Measurements from ENCODE around the gene CACTIN. TPM values are rescaled to one million over a fixed set of nuclear protein-coding genes. Genes with fewer than 3 reads are reported as not detected.

CACTIN gene
- total RNA-seq, 1 experiment from 2014 or later, result 18.6 TPM

GRCh38 chr19:3573858-3574637 lies 52.5 kb downstream of the CACTIN start:
- no peak for TF ChIP-seq EZH2 (IDR thresholded peaks at IDR 0.05; ENCODE audit: low read depth)
- peak; percentile 83 to 91 for DNase-seq
- Histone ChIP-seq H3K27ac (no peak overlapping the region), H4K20me1 (ENCODE audit: insufficient read depth) (peaks cover 10% of the 10 kb centered on the region), H3F3A (ENCODE audit: insufficient read depth, low read depth) (no peaks in the 10 kb centered on the region; the same call in 1 of the 2 replicates), H3K27me3 (ENCODE audit: insufficient read depth, low read depth) (no peaks in the 10 kb centered on the region), H3K4me1 (replicated peaks; ENCODE audit: insufficient read depth) (peaks cover 6% of the 10 kb centered on the region; the same call in 1 of the 2 replicates), H3K9me2 (ENCODE audit: insufficient read depth) (no peaks in the 10 kb centered on the region), H3K4me3 (peak overlapping the region; percentile 85; the same call in 1 of the 2 replicates), H3K4me2 (peak overlapping the region; percentile 79), H3K79me2 (ENCODE audit: low read depth) (peaks cover 6% of the 10 kb centered on the region), H3K9me3 (ENCODE audit: insufficient read depth, low read depth) (no peaks in the 10 kb centered on the region), H2AFZ (no peak overlapping the region), H3K36me3 (ENCODE audit: low read depth) (no peaks in the 10 kb centered on the region)
- intact Hi-C loops (cut with micrococcal nuclease; ENCODE audit: unreplicated experiment), result no loop called here
- ChIA-PET CTCF (interaction anchor here (0.5 kb wide), 1 partner anchor 414 kb away, joined by 7 read pairs; no protein-coding TSS in a partner anchor), POLR2A (ENCODE audit: unreplicated experiment) (interaction anchor here (0.5 to 0.6 kb wide), 2 partner anchors 16 to 17 kb away, joined by 3 to 9 read pairs; no protein-coding TSS in a partner anchor)
- BruUV-seq (replicated peaks), result no TSS peak

DNA sequence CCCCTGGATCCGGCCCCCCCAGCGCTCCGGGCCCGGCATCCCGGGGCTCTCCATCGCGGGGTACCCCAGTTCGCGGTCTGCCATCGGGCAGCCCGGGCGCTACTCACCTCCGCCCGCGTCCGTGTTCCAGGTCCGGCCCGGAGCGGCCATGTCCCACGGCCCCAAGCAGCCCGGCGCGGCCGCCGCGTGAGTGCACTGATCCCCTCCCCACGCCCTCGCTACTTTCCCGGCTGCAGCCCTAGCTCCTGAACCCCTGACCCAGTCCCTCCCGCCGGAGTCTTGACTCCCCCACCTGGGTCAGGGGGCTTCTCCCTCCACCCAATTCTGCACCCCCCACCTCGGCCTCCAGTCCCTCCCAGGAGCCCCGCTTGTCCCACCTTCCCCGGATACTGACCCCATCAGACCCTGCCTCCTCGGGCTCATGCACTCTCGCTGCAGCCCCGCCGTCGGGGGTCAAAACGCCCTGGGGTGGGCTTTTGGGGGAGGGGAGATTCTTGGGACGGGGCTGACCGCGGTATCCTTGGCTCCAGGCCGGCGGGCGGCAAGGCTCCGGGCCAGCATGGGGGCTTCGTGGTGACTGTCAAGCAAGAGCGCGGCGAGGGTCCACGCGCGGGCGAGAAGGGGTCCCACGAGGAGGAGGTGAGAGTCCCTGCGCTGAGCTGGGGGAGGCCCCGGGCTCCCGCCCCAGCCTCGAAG lies 53.3 kb downstream of the CACTIN start:
- Histone ChIP-seq H3K27ac (peak overlapping the region; percentile 16; the same call in 1 of the 2 replicates), H3K79me2 (ENCODE audit: low read depth) (peaks cover 6% of the 10 kb centered on the region), H3F3A (ENCODE audit: insufficient read depth, low read depth) (no peaks in the 10 kb centered on the region; the same call in 1 of the 2 replicates), H3K4me2 (peak overlapping the region; percentile 79), H3K9me3 (ENCODE audit: insufficient read depth, low read depth) (no peaks in the 10 kb centered on the region), H4K20me1 (ENCODE audit: insufficient read depth) (peaks cover 10% of the 10 kb centered on the region), H3K27me3 (ENCODE audit: insufficient read depth, low read depth) (no peaks in the 10 kb centered on the region), H3K4me1 (replicated peaks; ENCODE audit: insufficient read depth) (peaks cover 6% of the 10 kb centered on the region; the same call in 1 of the 2 replicates), H3K4me3 (peak overlapping the region; percentile 85), H3K9me2 (ENCODE audit: insufficient read depth) (no peaks in the 10 kb centered on the region), H3K36me3 (ENCODE audit: low read depth) (no peaks in the 10 kb centered on the region), H2AFZ (peak overlapping the region; percentile 71)
- TF ChIP-seq CTCF (conservative IDR thresholded peaks at IDR 0.05) (no peak), EZH2 (IDR thresholded peaks at IDR 0.05; ENCODE audit: low read depth) (no peak)
- CTCF ChIA-PET, result interaction anchor here (0.5 kb wide), 1 partner anchor 415 kb away, joined by 7 read pairs; no protein-coding TSS in a partner anchor
- intact Hi-C loops (cut with micrococcal nuclease; ENCODE audit: unreplicated experiment), result no loop called here
- no peak for DNase-seq
- POLR2A ChIA-PET (ENCODE audit: unreplicated experiment), result interaction anchor here (0.5 to 0.6 kb wide), 2 partner anchors 15 to 17 kb away, joined by 3 to 9 read pairs; no protein-coding TSS in a partner anchor
- BruUV-seq (replicated peaks), result TSS peak; percentile 59

GRCh38 chr19:3572855-3573161 lies 53.8 kb downstream of the CACTIN start, which contains the start of gene HMG20B:
TSS of gene HMG20B (plus strand) at chr19:3572944. CDS start at chr19:3573310, 366 bp downstream.
- H4K20me1 ChIP-seq (ENCODE audit: insufficient read depth), result peaks cover 10% of the 10 kb centered on the region
- CTCF ChIA-PET, result no interaction called here
- peaks cover 6% of the 10 kb centered on the region for H3K79me2 ChIP-seq (ENCODE audit: low read depth)
- H3K9me3 ChIP-seq (ENCODE audit: insufficient read depth, low read depth), result no peaks in the 10 kb centered on the region
- peak within 1 kb of the TSS; percentile 16; the same call in 1 of the 2 replicates for H3K27ac ChIP-seq
- no peaks in the 10 kb centered on the region; the same call in 1 of the 2 replicates for H3F3A ChIP-seq (ENCODE audit: insufficient read depth, low read depth)
- peak within 1 kb of the TSS; percentile 79 for H3K4me2 ChIP-seq
- H3K36me3 ChIP-seq (ENCODE audit: low read depth), result no peaks in the 10 kb centered on the region
- no TSS peak for BruUV-seq (replicated peaks)
- no peak for TF ChIP-seq CTCF (conservative IDR thresholded peaks at IDR 0.05)
- no peak for TF ChIP-seq EZH2 (IDR thresholded peaks at IDR 0.05; ENCODE audit: low read depth)
- intact Hi-C loops (cut with micrococcal nuclease; ENCODE audit: unreplicated experiment), result no loop called here
- peak within 1 kb of the TSS; percentile 71 for H2AFZ ChIP-seq
- peaks cover 6% of the 10 kb centered on the region; the same call in 1 of the 2 replicates for H3K4me1 ChIP-seq (replicated peaks; ENCODE audit: insufficient read depth)
- H3K27me3 ChIP-seq (ENCODE audit: insufficient read depth, low read depth), result no peaks in the 10 kb centered on the region
- peak within 1 kb of the TSS; percentile 85 for H3K4me3 ChIP-seq
- no peaks in the 10 kb centered on the region for H3K9me2 ChIP-seq (ENCODE audit: insufficient read depth)
- POLR2A ChIA-PET (ENCODE audit: unreplicated experiment), result no interaction called here
- no peak for DNase-seq
